Suprapubic skin (tissue), 4 donors: Measurements from ENCODE around the gene YPEL4.
"Not testable (repeated sequence)": the region's sequence is repeated elsewhere in the genome, so short reads cannot be mapped to it uniquely, and the experiment has no call there.

Source experiments
- EP300 ChIP-seq: sonication (generic); formaldehyde crosslinking; IDR thresholded peaks from one replicate; pipeline ENCODE4 v1.6.1; 2017; ENCODE audit warnings: antibody characterized with exemption
- POLR2A ChIP-seq, 2 donors: fragments of 450-650 bp; IDR thresholded peaks; one replicate each; pipeline ENCODE4 v1.6.1; 2017; ENCODE audit warnings: antibody characterized with exemption in 2 of 2, mild to moderate bottlenecking in 2 of 2, moderate library complexity in 2 of 2
- POLR2AphosphoS5 ChIP-seq, 3 donors: sonication (generic); formaldehyde crosslinking; IDR thresholded peaks; one replicate each; pipeline ENCODE4 v1.6.1; 2017; ENCODE audit warnings: antibody characterized with exemption in 3 of 3
- TF ChIP-seq, protein P1 (sequence below), 2 donors: fragments of 200-600 bp in 1 of 2; fragments of 450-650 bp in 1 of 2; sonication (generic) in 1 of 2; IDR thresholded peaks; one replicate each; pipeline ENCODE4 v1.5.1; 2016 to 2019; ENCODE audit warnings: antibody characterized with exemption in 2 of 2, mild to moderate bottlenecking in 1 of 2, moderate library complexity in 1 of 2

DNA sequence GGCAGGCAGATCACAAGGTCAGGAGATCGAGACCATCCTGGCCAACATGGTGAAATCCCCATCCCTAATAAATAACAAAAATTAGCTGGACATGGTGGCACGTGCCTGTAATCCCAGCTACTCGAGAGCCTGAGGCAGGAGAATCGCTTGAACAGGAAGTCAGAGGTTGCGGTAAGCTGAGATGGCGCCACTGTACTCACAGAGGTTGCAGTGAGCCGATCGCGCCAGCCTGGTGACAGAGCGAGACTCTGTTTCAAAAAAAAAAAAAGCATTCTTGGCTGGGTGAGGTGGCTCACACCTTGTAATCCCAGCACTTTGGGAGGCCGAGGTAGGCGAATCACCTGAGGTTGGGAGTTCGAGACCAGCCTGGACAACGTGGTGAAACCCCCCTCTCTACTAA, 2.5 kb upstream of the YPEL4 start:
- TF ChIP-seq POLR2A (IDR thresholded peaks at IDR 0.05); POLR2AphosphoS5 (IDR thresholded peaks at IDR 0.05); EP300: not testable (repeated sequence)
- TF ChIP-seq, protein P1, sequence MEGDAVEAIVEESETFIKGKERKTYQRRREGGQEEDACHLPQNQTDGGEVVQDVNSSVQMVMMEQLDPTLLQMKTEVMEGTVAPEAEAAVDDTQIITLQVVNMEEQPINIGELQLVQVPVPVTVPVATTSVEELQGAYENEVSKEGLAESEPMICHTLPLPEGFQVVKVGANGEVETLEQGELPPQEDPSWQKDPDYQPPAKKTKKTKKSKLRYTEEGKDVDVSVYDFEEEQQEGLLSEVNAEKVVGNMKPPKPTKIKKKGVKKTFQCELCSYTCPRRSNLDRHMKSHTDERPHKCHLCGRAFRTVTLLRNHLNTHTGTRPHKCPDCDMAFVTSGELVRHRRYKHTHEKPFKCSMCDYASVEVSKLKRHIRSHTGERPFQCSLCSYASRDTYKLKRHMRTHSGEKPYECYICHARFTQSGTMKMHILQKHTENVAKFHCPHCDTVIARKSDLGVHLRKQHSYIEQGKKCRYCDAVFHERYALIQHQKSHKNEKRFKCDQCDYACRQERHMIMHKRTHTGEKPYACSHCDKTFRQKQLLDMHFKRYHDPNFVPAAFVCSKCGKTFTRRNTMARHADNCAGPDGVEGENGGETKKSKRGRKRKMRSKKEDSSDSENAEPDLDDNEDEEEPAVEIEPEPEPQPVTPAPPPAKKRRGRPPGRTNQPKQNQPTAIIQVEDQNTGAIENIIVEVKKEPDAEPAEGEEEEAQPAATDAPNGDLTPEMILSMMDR (IDR thresholded peaks at IDR 0.05), result not testable (repeated sequence)
